Measurements from ENCODE around the gene SERPINA3. TPM values are rescaled to one million over a fixed set of nuclear protein-coding genes. Genes with fewer than 3 reads are reported as not detected.
"Not testable (repeated sequence)": the region's sequence is repeated elsewhere in the genome, so short reads cannot be mapped to it uniquely, and the experiment has no call there.

Gene SERPINA3
- total RNA-seq, 2 experiments from 2014 or later = not detected

DNA sequence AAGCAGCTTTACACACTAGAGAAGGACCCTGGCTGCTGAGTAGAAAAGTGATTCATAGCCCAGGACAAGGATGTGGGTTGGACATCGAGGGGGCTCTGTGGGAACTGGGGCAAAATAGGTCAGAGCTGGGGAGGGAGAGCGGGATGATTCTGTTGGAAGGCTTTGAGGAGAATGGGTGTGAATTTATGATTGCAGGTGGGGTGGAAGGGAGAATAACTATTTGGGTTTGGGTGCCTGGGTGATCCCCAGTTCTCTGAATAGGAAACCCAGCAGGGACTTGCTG lies 13.1 kb downstream of the SERPINA3 start:
- DNase-seq = no peak
- Mint-ChIP-seq H3K27me3 (peaks cover 7% of the 10 kb centered on the region), H3K27ac (no peak overlapping the region), H3K4me3 (no peak overlapping the region), H3K36me3 (ENCODE audit: low read depth) (no peaks in the 10 kb centered on the region), H3K9me3 (ENCODE audit: low read depth) (no peaks in the 10 kb centered on the region), H3K4me1 (no peaks in the 10 kb centered on the region)
- intact Hi-C loops (cut with DNase I, micrococcal nuclease) = no loop called here
- CTCF ChIA-PET = no interaction called here
- no peak for ATAC-seq
- POLR2A ChIA-PET = no interaction called here

DNA sequence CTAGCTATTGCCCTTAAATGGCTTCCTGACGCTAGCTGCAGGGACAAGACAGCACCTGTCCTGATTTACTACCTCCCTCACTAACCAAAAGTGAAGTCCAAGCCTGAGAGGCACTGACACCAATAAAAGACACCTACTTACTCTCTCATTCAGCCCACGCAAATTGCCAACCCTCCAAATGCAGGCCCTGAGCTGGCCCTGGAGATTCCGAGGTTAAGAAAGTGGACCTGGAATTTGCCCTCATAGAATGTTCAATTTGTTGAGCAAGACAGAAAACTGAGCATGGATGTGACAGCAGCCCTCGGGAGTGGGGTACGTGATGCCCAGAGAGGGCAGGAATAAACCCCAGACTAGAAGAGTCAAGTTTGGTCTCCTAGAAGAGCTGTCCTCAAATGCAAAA lies 16.4 kb downstream of the SERPINA3 start:
- DNase-seq (no peak), ATAC-seq (no peak)
- Mint-ChIP-seq H3K4me3 (no peak overlapping the region), H3K27me3 (peaks cover 11% of the 10 kb centered on the region), H3K4me1 (no peaks in the 10 kb centered on the region), H3K9me3 (ENCODE audit: low read depth) (no peaks in the 10 kb centered on the region), H3K36me3 (ENCODE audit: low read depth) (no peaks in the 10 kb centered on the region), H3K27ac (no peak overlapping the region)
- intact Hi-C loops (cut with DNase I, micrococcal nuclease) = no loop called here
- CTCF ChIA-PET = interaction anchor here (0.6 to 1.2 kb wide), 2 partner anchors 25 to 413 kb away, joined by 3 read pairs; no protein-coding TSS in a partner anchor
- POLR2A ChIA-PET = no interaction called here

DNA sequence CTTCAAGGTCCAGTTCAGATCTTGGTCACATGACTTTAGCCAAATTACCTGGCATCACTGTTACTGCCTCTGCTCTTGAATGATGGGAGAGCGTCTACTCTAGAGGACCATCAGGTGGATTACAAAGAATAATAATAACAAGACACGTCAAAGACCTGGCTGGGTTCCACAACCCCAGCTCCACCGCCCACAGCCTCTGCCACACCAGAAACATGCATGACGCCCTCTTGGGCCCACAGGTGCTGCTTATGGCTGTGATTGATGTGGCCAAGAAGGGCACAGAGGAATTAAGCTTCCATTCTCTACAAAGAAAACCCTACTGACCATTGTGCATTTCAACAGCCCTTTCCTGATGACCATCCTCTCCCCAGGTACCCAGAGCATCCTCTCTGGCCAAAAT lies 18.2 kb downstream of the SERPINA3 start:
- ChIA-PET POLR2A (no interaction called here), CTCF (no interaction called here)
- H3K27me3 Mint-ChIP-seq = peaks cover 11% of the 10 kb centered on the region
- H3K9me3 Mint-ChIP-seq (ENCODE audit: low read depth) = no peaks in the 10 kb centered on the region
- ATAC-seq (no peak), DNase-seq (no peak)
- no peaks in the 10 kb centered on the region for H3K4me1 Mint-ChIP-seq
- intact Hi-C loops (cut with DNase I, micrococcal nuclease) = no loop called here
- H3K27ac Mint-ChIP-seq = no peak overlapping the region
- H3K36me3 Mint-ChIP-seq (ENCODE audit: low read depth) = no peaks in the 10 kb centered on the region
- no peak overlapping the region for H3K4me3 Mint-ChIP-seq

DNA sequence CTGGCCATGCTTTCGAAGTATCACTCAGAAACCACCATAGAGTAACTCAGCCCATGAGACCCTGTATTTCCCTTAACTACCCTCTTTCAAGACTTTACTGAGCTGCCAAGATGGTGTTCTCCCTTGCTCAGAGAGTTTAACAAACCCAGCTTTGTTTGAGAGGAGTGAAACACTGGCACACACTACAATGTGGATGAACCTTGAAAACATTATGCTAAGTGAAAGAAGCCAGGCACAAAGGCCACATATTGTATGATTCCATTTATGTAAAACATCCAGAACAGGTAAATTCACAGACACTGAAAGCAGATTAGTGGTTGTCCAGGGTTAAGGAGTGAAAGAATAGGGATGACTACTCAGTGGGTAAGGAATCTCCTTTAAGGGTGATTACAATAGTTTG lies 18.9 kb downstream of the SERPINA3 start:
- no peak overlapping the region for H3K4me3 Mint-ChIP-seq

DNA sequence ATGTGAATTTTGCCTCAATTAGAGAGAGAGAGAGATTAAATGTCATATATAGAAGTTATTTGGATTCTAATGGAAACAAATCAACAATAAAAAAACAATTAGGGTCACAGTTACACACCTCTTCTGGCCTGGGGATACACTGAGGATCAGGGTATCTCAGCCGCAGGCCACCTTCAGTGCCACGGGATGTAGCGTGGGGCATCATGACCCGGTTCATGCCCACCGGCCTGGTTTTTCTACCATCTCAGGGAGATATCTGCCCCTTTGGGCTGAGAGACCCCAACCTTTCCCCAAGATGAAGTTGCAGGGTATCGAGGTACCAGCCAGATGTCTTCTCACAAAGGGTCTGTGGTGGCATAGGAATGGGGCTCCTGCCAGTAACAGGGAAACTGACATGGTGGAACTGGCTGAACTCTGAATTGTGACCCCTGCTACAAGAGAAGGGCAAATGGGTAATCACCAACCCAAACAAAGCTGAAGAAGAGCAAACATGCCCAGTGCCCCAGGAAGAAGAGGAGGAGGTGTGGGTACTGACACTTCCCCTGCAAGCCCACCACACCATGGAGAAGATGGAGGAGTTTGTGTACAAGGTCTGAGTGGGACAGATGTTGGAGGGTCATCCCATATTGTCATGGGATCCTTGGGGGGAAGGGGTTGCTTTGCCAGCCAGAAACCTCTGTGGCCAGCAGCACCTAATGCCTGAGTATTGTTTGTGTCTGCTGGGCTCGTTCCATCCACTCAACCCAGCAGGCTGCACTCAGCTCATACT lies 19.5 kb downstream of the SERPINA3 start:
- no peak for DNase-seq
- no peaks in the 10 kb centered on the region for H3K4me1 Mint-ChIP-seq
- H3K36me3 Mint-ChIP-seq (ENCODE audit: low read depth) = no peaks in the 10 kb centered on the region
- intact Hi-C loops (cut with DNase I, micrococcal nuclease) = no loop called here
- H3K9me3 Mint-ChIP-seq (ENCODE audit: low read depth) = no peaks in the 10 kb centered on the region
- no peak for ATAC-seq
- ChIA-PET POLR2A (no interaction called here), CTCF (no interaction called here)
- H3K4me3 Mint-ChIP-seq = no peak overlapping the region
- H3K27me3 Mint-ChIP-seq = peaks cover 11% of the 10 kb centered on the region
- H3K27ac Mint-ChIP-seq = no peak overlapping the region

More for the DNA sequence above, 18.9 kb downstream of the SERPINA3 start:
- Mint-ChIP-seq H3K27me3 (peaks cover 11% of the 10 kb centered on the region), H3K9me3 (ENCODE audit: low read depth) (no peaks in the 10 kb centered on the region), H3K4me1 (no peaks in the 10 kb centered on the region), H3K27ac (no peak overlapping the region), H3K36me3 (ENCODE audit: low read depth) (no peaks in the 10 kb centered on the region)
- DNase-seq (no peak), ATAC-seq (no peak)
- ChIA-PET CTCF (no interaction called here), POLR2A (no interaction called here)
- intact Hi-C loops (cut with DNase I, micrococcal nuclease) = no loop called here

DNA sequence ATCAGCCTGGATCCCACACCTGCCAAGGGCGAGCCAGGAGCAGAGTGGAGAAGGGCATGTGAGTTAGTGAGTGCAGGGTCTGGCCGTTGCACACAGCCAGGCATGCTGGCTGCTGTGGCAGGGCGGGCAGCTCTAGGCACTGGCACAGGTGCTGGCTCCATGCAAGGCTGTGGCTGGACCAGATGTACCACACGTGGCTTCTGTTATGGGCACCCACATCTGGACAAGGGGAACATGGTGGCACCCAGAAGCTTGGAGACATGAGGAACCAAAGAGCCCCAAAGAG lies 20.1 kb downstream of the SERPINA3 start:
- Mint-ChIP-seq H3K27ac (no peak overlapping the region), H3K9me3 (ENCODE audit: low read depth) (no peaks in the 10 kb centered on the region), H3K4me1 (no peaks in the 10 kb centered on the region), H3K4me3 (no peak overlapping the region), H3K27me3 (peaks cover 11% of the 10 kb centered on the region), H3K36me3 (ENCODE audit: low read depth) (no peaks in the 10 kb centered on the region)
- CTCF ChIA-PET = no interaction called here
- no peak for DNase-seq
- POLR2A ChIA-PET = no interaction called here
- no peak for ATAC-seq
- intact Hi-C loops (cut with DNase I, micrococcal nuclease) = no loop called here

DNA sequence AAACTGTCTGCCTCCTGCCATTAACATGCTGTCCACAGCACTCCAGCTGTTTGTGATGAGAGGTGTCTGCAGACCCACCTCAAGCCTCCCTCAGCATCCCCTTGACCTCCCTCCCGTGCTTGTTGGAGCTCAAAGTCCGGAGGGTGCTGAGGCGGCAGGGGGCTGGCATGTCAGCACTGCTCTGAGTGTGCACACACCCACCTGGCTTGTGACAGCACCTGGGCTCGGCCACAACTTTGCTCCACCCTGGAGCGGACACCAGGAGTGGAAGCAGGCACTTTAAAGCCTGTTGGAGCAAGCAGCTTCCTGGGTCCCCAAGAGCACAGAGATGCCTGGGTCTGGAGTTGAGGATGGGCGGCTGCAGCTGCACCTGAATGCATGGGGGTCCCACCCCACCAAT lies 20.9 kb downstream of the SERPINA3 start:
- ChIA-PET CTCF (no interaction called here), POLR2A (no interaction called here)
- ATAC-seq (no peak), DNase-seq (no peak)
- Mint-ChIP-seq H3K4me1 (no peaks in the 10 kb centered on the region), H3K27me3 (peaks cover 11% of the 10 kb centered on the region), H3K36me3 (ENCODE audit: low read depth) (no peaks in the 10 kb centered on the region), H3K9me3 (ENCODE audit: low read depth) (no peaks in the 10 kb centered on the region), H3K4me3 (no peak overlapping the region), H3K27ac (no peak overlapping the region)
- intact Hi-C loops (cut with DNase I, micrococcal nuclease) = no loop called here

DNA sequence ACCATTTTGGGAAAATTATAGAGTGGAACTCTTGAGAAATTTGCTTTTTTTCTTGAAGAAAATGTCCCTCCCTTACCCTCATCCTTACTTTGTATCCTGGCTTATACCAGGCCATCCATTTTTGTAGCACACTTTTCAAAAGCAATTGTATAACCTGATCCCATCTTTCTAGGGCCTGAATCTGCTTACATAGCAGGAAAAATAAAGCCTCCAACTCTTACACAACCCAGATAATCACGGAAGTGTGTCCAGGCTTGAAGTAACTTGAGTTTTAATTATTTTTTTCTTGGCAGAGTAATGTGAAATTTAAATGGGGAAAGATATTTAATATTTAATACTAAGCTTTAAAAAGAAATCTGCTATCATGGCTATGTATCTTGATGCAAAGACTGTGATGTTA lies 23.0 kb downstream of the SERPINA3 start:
- Mint-ChIP-seq H3K9me3 (ENCODE audit: low read depth) (no peaks in the 10 kb centered on the region), H3K4me3 (no peak overlapping the region), H3K27me3 (peaks cover 8% of the 10 kb centered on the region), H3K36me3 (ENCODE audit: low read depth) (no peaks in the 10 kb centered on the region), H3K4me1 (no peaks in the 10 kb centered on the region), H3K27ac (no peak overlapping the region)
- intact Hi-C loops (cut with DNase I, micrococcal nuclease) = no loop called here
- ChIA-PET CTCF (no interaction called here), POLR2A (no interaction called here)
- DNase-seq (no peak), ATAC-seq (no peak)

DNA sequence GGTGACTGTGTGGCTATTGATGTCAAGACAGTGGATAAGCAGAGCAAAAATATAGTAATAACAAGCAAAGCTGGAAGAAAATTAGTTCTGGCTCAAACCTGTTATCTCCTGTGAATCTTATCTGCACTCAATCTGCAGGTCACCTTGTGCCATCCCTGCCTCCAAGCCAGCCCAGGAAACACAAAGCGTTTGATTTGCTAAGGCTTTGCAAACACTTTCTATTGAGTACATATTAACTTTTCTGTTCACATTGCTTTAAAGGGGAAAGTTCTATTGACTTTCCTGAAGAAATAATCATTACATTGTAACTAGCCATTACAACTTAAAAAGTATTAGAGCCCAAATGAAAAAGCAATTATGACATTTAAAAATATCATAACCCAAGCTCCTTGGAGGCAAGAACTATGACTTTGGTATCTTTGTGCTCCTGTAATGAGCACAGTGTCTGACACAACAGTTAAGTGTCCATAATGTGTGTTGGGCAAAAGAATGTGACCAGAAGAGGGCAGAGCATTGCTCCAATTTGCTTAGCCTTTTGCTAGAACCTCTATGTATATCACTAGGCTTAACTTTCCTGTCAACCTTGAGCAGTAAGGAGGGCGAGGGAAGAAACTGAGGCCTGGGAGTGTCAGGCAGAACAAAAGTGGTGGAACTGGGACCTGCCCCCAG lies 24.7 kb downstream of the SERPINA3 start:
- Mint-ChIP-seq H3K27me3 (peaks cover 3% of the 10 kb centered on the region), H3K9me3 (ENCODE audit: low read depth) (no peaks in the 10 kb centered on the region), H3K4me3 (no peak overlapping the region), H3K36me3 (ENCODE audit: low read depth) (no peaks in the 10 kb centered on the region), H3K27ac (no peak overlapping the region), H3K4me1 (no peaks in the 10 kb centered on the region)
- DNase-seq = no peak
- ChIA-PET POLR2A (no interaction called here), CTCF (no interaction called here)
- ATAC-seq = no peak
- intact Hi-C loops (cut with DNase I, micrococcal nuclease) = no loop called here

DNA sequence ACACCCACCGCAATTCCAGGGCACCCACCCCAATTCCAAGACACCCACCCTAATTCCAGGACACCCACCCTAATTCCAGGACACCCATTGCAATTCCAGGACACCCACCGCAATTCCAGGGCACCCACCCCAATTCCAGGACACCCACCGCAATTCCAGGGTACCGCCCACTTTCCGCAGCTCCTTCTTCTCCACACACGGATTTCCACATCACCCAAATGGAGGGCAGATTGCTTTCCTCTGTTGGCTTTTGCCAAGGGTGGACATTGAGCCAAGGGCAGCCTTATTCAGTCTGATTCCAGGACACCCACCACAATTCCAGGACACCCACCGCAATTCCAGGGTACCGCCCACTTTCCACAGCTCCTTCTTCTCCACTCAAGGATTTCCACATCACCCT lies 25.6 kb downstream of the SERPINA3 start:
- POLR2A ChIA-PET; H3K27me3 Mint-ChIP-seq; DNase-seq; H3K27ac Mint-ChIP-seq; intact Hi-C loops (cut with DNase I, micrococcal nuclease); H3K4me1 Mint-ChIP-seq; H3K9me3 Mint-ChIP-seq (ENCODE audit: low read depth); H3K36me3 Mint-ChIP-seq (ENCODE audit: low read depth); ATAC-seq; CTCF ChIA-PET; H3K4me3 Mint-ChIP-seq: not testable (repeated sequence)

DNA sequence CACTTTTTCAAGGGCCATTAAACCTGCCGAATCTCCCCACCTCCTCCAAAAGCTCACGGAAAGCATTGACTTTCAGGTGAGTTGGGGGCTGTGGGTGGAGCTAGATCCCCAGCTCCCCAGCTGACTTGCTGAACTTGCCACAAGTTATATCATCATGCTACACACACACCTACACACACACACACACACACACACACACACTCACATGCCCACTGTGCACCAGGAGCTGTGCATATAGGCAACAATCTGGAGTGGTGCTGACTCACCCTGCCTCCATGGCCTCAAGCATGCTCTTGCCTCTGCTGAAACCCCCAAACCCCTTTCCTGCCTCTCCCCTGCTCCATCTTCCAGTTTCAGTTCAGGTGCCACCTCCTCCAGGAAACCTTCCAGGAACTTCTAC lies 26.1 kb downstream of the SERPINA3 start:
- ATAC-seq (no peak), DNase-seq (no peak)
- H3K27me3 Mint-ChIP-seq = peaks cover 3% of the 10 kb centered on the region
- H3K9me3 Mint-ChIP-seq (ENCODE audit: low read depth) = no peaks in the 10 kb centered on the region
- intact Hi-C loops (cut with DNase I, micrococcal nuclease) = no loop called here
- H3K27ac Mint-ChIP-seq = no peak overlapping the region
- H3K4me1 Mint-ChIP-seq = no peaks in the 10 kb centered on the region
- H3K4me3 Mint-ChIP-seq = no peak overlapping the region
- ChIA-PET POLR2A (no interaction called here), CTCF (interaction anchor here (0.6 to 0.7 kb wide), 3 partner anchors 51 to 984 kb away, joined by 3 to 4 read pairs (median 3); no protein-coding TSS in a partner anchor)
- H3K36me3 Mint-ChIP-seq (ENCODE audit: low read depth) = no peaks in the 10 kb centered on the region

DNA sequence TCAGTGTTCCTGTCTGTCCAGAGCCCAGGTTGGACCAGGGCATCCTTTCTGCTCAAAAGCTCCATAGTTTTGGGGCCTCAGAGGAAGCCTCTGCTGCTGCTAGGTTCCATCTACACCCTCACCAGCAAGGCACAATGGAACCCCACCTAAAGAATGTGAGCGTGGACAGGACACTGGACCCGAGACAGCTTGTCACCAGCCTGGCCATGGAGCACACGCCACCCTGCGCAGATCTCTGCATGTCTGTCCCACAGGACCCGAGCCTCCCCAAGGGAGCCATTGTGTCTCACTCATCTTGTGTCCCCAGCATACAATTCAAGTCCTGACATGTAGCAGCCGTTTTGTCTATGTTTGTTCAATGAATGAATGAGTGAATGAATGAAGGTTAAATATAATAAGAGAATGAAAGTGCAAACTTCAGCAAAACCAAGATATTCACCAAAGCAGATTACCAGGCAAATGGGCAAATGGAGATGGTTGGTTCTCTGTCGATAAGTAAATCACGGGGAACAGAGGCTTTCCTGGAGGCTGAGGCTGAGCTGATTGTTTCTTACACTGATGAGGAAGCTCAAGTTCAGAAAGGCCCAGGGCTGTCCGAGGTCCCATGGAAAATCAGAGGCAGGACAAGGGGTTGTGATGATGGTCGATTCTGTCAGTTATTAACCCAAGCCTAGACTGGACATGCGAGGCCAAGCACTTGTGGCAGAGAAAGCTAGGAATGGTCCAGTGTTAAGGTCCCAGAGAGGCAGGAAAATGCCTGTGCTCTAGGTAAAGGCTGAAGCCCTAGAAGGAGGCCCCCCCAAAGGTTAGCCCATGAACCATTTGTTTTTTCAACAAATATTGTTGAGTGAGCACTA lies 27.0 kb downstream of the SERPINA3 start:
- Mint-ChIP-seq H3K4me3 (no peak overlapping the region), H3K27me3 (peaks cover 3% of the 10 kb centered on the region), H3K27ac (no peak overlapping the region), H3K4me1 (no peaks in the 10 kb centered on the region), H3K9me3 (ENCODE audit: low read depth) (no peaks in the 10 kb centered on the region), H3K36me3 (ENCODE audit: low read depth) (no peaks in the 10 kb centered on the region)
- ChIA-PET CTCF (interaction anchor here (0.6 to 0.7 kb wide), 2 partner anchors 50 to 334 kb away, joined by 3 to 4 read pairs; no protein-coding TSS in a partner anchor), POLR2A (no interaction called here)
- ATAC-seq = no peak
- intact Hi-C loops (cut with DNase I, micrococcal nuclease) = no loop called here
- no peak for DNase-seq
